Body of pancreas (tissue), 4 donors: Measurements from ENCODE around the gene CCDC12. TPM values are rescaled to one million over a fixed set of nuclear protein-coding genes. Genes with fewer than 3 reads are reported as not detected.
A peak's percentile ranks its signal among the peaks of the same experiment; 100 is the strongest.

Experiments used
- ATAC-seq: fragments of 150-250 bp; one replicate; pipeline ENCODE4 v1.9.1; 2016
- DNase-seq, 4 donors: peaks; one replicate each; pipeline ENCODE4 v3.0.0-alpha.2; 2019
- H3K27ac ChIP-seq, 4 donors: fragments of 200-600 bp; sonication (generic); 1 replicate in 3 of 4; 2 replicates in 1 of 4; pipeline versions ENCODE4 v1.5.1 to v1.6.1; 2016 to 2019; ENCODE audit warnings: mild to moderate bottlenecking in 1 of 4, mixed read lengths in 1 of 4, moderate library complexity in 1 of 4
- H3K27me3 ChIP-seq, 2 donors: fragments of 200-600 bp; sonication (generic); one replicate each; pipeline ENCODE4 v1.6.0; 2016; ENCODE audit warnings: mild to moderate bottlenecking in 1 of 2
- H3K36me3 ChIP-seq, 2 donors: fragments of 200-600 bp; sonication (generic); replicated peaks in 1 of 2; 2 replicates each; pipeline ENCODE4 v1.5.1; 2016; ENCODE audit warnings: low read depth in 2 of 2; ENCODE audit not compliant: insufficient read depth in 1 of 2
- H3K4me1 ChIP-seq: fragments of 200-600 bp; sonication (generic); one replicate; pipeline ENCODE4 v1.6.0; 2016
- H3K4me3 ChIP-seq, 2 donors: fragments of 200-600 bp; sonication (generic); 1 replicate in 1 of 2; 2 replicates in 1 of 2; pipeline ENCODE4 v1.5.1; 2016 to 2019
- H3K9me3 ChIP-seq, 3 donors: fragments of 200-600 bp; sonication (generic); 1 replicate in 2 of 3; 2 replicates in 1 of 3; pipeline ENCODE4 v1.5.1; 2016
- CTCF ChIP-seq, 7 experiments: fragments of 450-650 bp in 4 of 7; fragments of 200-600 bp in 3 of 7; sonication (generic) in 3 of 7; IDR thresholded peaks; one replicate each; pipeline ENCODE4 v1.5.1; 2016 to 2019; ENCODE audit warnings: antibody characterized with exemption in 7 of 7
- POLR2A ChIP-seq, 3 donors: fragments of 450-650 bp; IDR thresholded peaks; one replicate each; pipeline ENCODE4 v1.6.1; 2016; ENCODE audit warnings: antibody characterized with exemption in 3 of 3, mild to moderate bottlenecking in 2 of 3
- WGBS, 2 donors: methylation state at CpG; one replicate each; pipeline ENCODE4 v1.1.5; 2017; 5-methylcytosine and 5-hydroxymethylcytosine counted together
- intact Hi-C: fragments of 100-400 bp; cut with DNase I; formaldehyde crosslinking; loops from one replicate; pipeline ENCODE4 v1.15.1; 2023
- total RNA-seq, 2 donors: library from RNA; depleted of rRNA; stranded (reverse); fragments of >200 nt; gene quantifications; one replicate each; pipeline ENCODE4 v1.1.0, GENCODE V29; 2016

The CCDC12 gene
- total RNA-seq, 2 donors from 2014 or later = 25.4 to 67.2 TPM

- Histone ChIP-seq H3K36me3 (peaks cover 0 to 6% of the 10 kb centered on the region in 2 donors), H3K9me3 (no peaks in the 10 kb centered on the region), H3K4me3 (no peak overlapping the region), H3K4me1 (peaks cover 18% of the 10 kb centered on the region), H3K27ac (no peak overlapping the region), H3K27me3 (no peaks in the 10 kb centered on the region)
- TF ChIP-seq CTCF (IDR thresholded peaks at IDR 0.05) (no peak), POLR2A (IDR thresholded peaks at IDR 0.05) (no peak)
- intact Hi-C loops = no loop called here
- WGBS, 2 donors = 88 to 95% methylated on average over 4 to 16 of the region's 16 CpGs
- no peak for DNase-seq
- no peak for ATAC-seq
These were observed 15.0 kb upstream of the CCDC12 start for GRCh38 chr3:46991406-46992165.

- peak in 2 of 4 donors; percentile 40 to 60 for DNase-seq
- H3K27ac ChIP-seq = peak overlapping the region in 1 of 4 donors; percentile 15
- no peak for ATAC-seq
These were observed 14.2 kb upstream of the CCDC12 start for GRCh38 chr3:46990573-46991374.

GRCh38 chr3:46989146-46989810 lies 12.7 kb upstream of the CCDC12 start:
- Histone ChIP-seq H3K4me3 (no peak overlapping the region), H3K36me3 (peaks cover 0 to 3% of the 10 kb centered on the region in 2 donors), H3K9me3 (no peaks in the 10 kb centered on the region), H3K27me3 (no peaks in the 10 kb centered on the region), H3K27ac (no peak overlapping the region), H3K4me1 (peaks cover 33% of the 10 kb centered on the region)
- DNase-seq = no peak
- WGBS, 2 donors = 67 to 78% methylated on average over 2 to 16 of the region's 17 CpGs
- ATAC-seq = no peak
- intact Hi-C loops = no loop called here
- TF ChIP-seq CTCF (IDR thresholded peaks at IDR 0.05) = no peak
- no peak for TF ChIP-seq POLR2A (IDR thresholded peaks at IDR 0.05)

More at GRCh38 chr3:46990573-46991374, 14.2 kb upstream of the CCDC12 start:
- TF ChIP-seq CTCF (IDR thresholded peaks at IDR 0.05) (no peak), POLR2A (IDR thresholded peaks at IDR 0.05) (no peak)
- H3K36me3 ChIP-seq = peaks cover 0 to 6% of the 10 kb centered on the region in 2 donors
- intact Hi-C loops = no loop called here
- no peak overlapping the region for H3K4me3 ChIP-seq
- H3K4me1 ChIP-seq = peaks cover 26% of the 10 kb centered on the region
- no peaks in the 10 kb centered on the region for H3K27me3 ChIP-seq
- 76 to 77% methylated on average over 11 of the region's 11 CpGs for WGBS, 2 donors
- H3K9me3 ChIP-seq = no peaks in the 10 kb centered on the region

- ATAC-seq (no peak), DNase-seq (no peak)
- 82 to 100% methylated on average over 2 to 4 of the region's 4 CpGs for WGBS, 2 donors
- Histone ChIP-seq H3K27me3 (no peaks in the 10 kb centered on the region), H3K4me3 (no peak overlapping the region), H3K4me1 (peaks cover 33% of the 10 kb centered on the region), H3K9me3 (no peaks in the 10 kb centered on the region), H3K36me3 (no peaks in the 10 kb centered on the region), H3K27ac (no peak overlapping the region)
- TF ChIP-seq CTCF (IDR thresholded peaks at IDR 0.05) (no peak), POLR2A (IDR thresholded peaks at IDR 0.05) (no peak)
- intact Hi-C loops = no loop called here
These were observed 12.1 kb upstream of the CCDC12 start for GRCh38 chr3:46988616-46989015.
